DLD1 (cell line): ENCODE measurements around the gene PRLH.
"Not testable (repeated sequence)": the region's sequence is repeated elsewhere in the genome, so short reads cannot be mapped to it uniquely, and the experiment has no call there.

Source experiments
- in situ Hi-C: cut with HindIII; loops from 2 replicates; pipeline ENCODE4 v1.10.0; 2017; ENCODE audit warnings: low sequenced_read_pairs

PRLH gene

GRCh38 chr2:237599465-237600110 is 33.2 kb downstream of the PRLH start:
- in situ Hi-C loops, result loop anchor here (5.0 kb wide), 1 partner anchor 83 kb away; no protein-coding TSS in a partner anchor

GRCh38 chr2:237600205-237600846 is 34.0 kb downstream of the PRLH start:
- in situ Hi-C loops, result loop anchor here (5.0 kb wide), 1 partner anchor 82 kb away; no protein-coding TSS in a partner anchor

- in situ Hi-C loops, result loop anchor here (5.0 kb wide), 1 partner anchor 81 kb away; no protein-coding TSS in a partner anchor
Measured at GRCh38 chr2:237601453-237602116, 35.2 kb downstream of the PRLH start.

GRCh38 chr2:237602409-237602808 is 36.0 kb downstream of the PRLH start:
- in situ Hi-C loops, result loop anchor here (5.0 kb wide), 1 partner anchor 80 kb away; no protein-coding TSS in a partner anchor

- in situ Hi-C loops, result loop anchor here (5.0 kb wide), 1 partner anchor 79 kb away; no protein-coding TSS in a partner anchor
Measured at GRCh38 chr2:237603049-237603717, 36.8 kb downstream of the PRLH start.

- in situ Hi-C loops, result loop anchor here (5.0 kb wide), 1 partner anchor 78 kb away; no protein-coding TSS in a partner anchor
Measured at GRCh38 chr2:237603718-237604362, 37.5 kb downstream of the PRLH start.

GRCh38 chr2:237604391-237604790 is 38.0 kb downstream of the PRLH start:
- in situ Hi-C loops, result loop anchor here (5.0 kb wide), 1 partner anchor 78 kb away; no protein-coding TSS in a partner anchor

- in situ Hi-C loops, result loop anchor here (5.0 kb wide), 1 partner anchor 77 kb away; no protein-coding TSS in a partner anchor
Measured at GRCh38 chr2:237604960-237605359, 38.6 kb downstream of the PRLH start.

- in situ Hi-C loops, result not testable (repeated sequence)
Measured at GRCh38 chr2:237606522-237606921, 40.1 kb downstream of the PRLH start.

- in situ Hi-C loops, result no loop called here
Measured at GRCh38 chr2:237612527-237613357, 46.4 kb downstream of the PRLH start.

GRCh38 chr2:237613679-237614078 is 47.3 kb downstream of the PRLH start:
- in situ Hi-C loops, result no loop called here

GRCh38 chr2:237614151-237614720 is 47.9 kb downstream of the PRLH start:
- in situ Hi-C loops, result no loop called here

GRCh38 chr2:237615631-237616249 is 49.4 kb downstream of the PRLH start:
- in situ Hi-C loops, result no loop called here

- in situ Hi-C loops, result no loop called here
Measured at GRCh38 chr2:237616373-237616733, 50.0 kb downstream of the PRLH start.
